Measurements from ENCODE around the gene LMF1. TPM values are rescaled to one million over a fixed set of nuclear protein-coding genes. Genes with fewer than 3 reads are reported as not detected.
"Not testable (repeated sequence)": the region's sequence is repeated elsewhere in the genome, so short reads cannot be mapped to it uniquely, and the experiment has no call there.

Gene LMF1
- polyA plus RNA-seq, 1 donor = 13.9 TPM

DNA sequence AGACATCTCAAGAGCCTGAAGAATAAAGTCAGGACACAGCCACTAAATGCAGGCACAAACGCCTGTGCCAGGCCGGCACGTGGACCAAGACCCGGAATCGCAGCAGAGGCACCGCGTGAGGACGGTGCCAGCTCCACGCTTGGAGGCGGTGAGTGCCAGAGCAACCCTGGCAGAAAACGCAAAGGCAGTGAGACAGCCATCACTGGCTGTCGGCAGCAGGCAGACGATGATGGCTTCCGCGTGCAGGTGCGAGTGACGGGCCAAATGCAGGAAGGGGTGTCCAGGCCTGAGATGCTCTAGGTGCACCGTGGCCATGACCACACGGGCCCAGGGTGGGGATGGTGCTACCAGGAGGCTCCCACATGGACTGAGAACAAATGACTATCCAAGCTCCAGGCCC lies 78.8 kb downstream of the LMF1 start:
- no peak for DNase-seq

DNA sequence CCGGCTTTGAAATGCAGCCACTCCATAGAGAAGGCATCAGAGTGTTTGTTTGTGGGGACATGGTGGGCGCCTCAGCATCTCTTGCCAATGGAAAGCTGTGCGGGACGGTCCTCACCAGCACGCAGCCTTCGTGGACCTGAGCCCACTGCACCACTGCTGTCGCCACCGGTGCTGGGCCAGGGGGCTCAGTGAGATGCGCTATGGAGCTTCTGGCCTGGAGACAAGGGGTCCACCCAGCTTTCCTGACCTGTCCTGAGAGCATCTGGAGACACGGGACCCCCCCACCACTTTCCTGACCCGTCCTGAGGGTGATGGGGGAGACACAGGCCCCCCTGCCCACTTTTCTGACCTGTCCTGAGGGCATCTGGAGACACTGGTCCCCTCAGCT lies 79.4 kb downstream of the LMF1 start:
- no peak for DNase-seq

DNA sequence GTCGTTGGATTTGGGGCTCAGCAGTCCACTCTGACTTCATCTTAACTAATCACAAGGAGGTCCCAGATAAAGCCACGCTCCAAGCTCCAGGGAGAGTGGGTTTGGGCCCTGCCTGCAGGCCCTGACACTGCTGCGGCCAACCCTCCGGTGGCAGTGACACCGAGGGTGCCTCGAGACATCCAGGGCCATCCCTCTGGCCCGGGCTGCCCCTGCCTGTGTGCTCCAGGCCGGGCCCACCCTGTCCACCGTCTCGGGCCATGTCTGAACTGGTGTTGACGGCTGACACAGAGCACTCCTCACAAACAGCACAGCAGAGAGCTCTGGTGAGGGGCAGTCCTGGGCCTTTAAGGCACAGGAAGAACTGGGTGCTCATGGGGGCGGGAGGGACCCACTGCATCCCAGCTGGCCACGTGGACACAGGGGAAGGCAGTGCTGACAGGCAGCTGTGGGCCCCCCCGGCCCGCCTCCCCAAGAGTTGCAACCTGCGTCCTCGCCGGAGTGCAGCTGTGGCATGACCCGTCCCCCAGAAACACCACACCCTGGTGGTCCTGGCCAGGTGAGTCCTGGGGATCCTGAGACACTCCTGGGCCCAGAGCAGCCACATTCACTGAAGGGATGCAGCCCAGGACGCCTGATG lies 80.0 kb downstream of the LMF1 start:
- no peak for DNase-seq

DNA sequence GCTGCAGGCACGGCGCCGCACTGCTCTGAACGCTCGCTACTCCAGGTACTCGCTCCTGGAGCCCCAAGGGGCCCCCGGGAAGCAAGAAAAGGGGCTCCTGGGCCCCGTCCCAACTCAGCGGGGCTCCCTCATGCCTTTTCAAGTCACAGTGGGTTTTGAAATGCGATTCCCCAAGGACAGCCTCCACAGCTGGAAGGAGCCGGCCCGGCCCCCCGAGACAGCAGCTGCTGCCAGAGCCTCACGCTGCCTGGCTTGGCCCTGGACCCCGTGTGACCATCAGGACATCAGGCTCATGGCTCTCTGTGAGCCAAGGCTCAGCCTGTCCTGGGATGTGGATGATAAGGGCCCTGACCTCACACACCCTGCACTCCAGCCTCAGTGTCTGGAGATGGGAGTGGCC lies 80.6 kb downstream of the LMF1 start:
- no peak for DNase-seq

DNA sequence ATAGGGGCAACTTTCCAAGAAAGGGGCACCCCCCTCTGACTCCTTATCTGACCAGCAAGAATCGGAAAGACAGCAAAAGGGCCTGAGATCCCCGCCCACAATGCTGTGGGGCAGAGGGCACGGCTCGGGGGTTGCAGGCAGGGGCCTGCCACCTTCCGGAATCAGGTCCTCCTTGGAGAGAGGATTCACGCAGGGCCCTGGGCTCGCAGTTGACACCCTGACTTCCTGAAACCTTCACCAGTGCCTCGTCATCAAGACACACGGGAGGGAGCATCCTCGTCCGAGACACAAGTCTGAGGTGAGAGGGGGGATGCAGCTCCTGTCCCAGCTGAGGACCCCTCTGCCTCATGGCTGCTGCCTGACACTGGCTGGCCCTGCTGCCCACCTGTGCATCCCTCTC lies 81.2 kb downstream of the LMF1 start:
- no peak for DNase-seq

DNA sequence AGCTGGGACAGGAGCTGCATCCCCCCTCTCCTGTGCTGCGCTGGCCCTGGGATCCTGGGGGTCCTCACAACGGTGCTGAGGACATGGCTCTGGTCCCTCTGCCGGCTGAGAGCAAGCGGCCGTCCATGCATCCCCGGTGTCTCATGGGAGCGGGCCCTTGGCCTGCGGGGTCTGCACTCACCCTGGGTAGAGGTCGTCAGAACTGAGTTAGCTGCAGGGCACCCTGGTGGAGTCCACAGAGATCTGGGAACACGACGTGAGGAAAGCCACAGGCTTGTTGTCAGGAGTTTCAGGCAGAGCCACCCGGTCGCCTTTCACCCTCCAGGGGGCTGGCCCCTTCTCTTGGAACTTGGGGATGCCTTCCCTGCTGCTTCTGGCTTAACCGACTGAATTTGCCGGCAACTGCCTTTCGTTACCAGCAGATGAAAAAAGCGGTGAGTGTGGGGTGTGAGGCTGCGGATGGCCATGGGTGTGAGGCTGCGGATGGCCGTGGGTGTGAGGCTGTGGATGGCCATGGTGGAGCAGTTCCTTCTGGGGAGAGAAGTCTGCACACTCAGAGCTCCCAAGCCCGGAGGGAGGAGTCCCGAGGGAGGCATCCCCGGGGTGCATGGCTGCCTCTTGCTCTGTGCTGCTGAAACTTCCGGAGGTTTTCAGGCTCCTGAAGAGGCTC lies 81.7 kb downstream of the LMF1 start:
- no peak for DNase-seq

DNA sequence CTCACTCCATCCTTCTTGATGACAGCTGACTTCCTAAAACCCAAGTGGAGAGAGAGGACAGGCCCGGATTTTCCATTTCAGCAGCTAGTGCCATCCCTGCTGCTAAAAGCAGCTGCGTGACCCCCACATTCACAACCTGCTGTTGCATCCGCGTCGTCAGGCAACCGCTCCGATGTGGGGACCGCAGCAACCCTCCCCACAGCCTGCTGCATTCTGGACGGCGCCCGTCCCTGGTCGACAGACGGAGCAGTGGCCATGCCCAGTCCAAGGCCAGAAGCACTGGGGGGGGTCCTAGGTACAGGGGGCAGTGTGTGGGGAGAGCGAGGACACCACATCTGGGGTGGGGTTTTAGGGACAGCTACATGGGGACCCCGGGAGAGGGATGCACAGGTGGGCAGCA lies 82.3 kb downstream of the LMF1 start:
- DNase-seq = not testable (repeated sequence)

DNA sequence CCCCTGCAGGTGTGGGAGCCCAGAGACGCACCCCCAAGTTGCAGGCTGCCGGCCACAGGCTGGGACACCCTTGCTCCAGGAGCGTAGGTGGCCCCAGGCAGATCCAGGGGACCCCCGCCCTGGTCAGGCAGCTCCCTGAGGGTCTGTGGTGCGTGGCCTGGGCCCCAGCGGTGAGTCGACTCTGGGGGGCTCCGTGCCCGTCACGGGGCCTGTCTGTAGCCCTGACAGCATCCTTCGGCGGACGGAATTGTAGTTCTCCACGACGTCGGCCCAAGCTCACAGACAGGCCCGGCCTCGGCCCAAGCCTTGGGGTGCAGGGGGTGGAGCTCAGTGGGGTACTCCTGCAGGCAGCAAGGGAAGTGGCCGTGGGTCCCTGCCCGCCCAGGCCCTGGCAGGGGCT lies 82.9 kb downstream of the LMF1 start:
- DNase-seq = no peak

DNA sequence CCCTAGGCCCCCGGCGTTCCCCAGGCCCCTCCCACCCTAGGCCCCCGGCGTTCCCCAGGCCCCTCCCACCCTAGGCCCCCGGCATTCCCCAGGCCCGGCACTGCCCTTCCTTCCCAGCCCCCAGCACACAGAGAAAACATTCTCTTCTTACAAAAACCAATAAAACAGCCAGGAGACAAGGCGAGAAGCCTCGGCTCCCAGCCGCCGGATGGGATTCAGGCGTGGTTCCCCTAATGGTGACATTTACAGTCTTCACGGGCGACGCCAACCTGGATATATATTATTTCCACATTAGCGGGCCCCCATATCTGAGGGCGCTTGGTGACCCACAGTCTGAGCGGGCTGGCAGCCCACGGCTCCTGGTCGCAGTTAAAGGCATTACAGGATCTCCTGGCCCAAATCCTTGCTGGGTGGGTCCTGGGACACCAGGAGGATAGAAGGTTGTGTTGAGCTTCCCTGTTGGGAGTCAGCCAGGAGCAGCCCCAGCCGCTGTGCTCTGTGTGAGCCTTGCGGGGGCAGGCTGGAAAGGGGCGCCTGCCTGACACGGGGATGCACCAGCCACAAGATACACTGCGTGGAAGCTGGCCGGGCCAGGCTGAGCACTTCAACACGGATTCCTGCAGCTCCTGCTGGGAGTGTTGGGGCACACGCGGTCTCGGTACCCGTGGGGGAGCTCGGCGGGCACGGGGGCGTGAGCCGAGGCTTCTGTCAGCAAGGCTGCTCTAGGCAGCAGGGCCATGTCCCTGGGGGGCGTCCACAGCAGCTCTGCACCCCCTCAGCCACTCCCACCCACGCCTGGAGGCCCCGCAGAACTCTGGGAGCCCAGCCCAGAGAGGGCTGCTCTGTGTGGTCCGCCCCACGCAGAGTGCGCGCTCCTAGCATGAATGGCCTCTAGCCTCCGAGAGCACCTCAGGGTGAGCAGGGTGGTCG lies 83.7 kb downstream of the LMF1 start:
- no peak for DNase-seq

DNA sequence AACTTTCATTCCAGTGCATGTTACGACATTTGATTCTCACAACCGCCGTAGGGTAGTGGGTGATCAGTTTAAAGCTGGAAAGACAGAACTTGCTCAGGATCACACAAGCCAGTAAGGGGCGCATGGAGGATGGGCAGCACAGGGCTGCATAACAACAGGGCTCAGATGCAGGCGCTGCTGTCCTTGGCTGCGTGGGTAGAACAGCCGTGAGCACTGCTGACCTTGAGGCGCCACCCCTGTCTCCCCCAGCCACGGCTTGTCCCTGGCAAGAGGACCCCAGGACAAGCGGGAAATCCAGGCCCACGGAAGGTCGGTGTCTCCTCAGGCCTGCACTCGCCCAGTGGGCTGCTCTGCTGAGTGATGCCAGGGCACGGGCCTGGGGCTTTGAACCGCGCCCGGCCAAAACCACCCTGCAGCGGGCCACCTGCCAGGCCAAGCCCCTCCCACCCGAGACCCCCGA lies 84.7 kb downstream of the LMF1 start:
- no peak for DNase-seq

DNA sequence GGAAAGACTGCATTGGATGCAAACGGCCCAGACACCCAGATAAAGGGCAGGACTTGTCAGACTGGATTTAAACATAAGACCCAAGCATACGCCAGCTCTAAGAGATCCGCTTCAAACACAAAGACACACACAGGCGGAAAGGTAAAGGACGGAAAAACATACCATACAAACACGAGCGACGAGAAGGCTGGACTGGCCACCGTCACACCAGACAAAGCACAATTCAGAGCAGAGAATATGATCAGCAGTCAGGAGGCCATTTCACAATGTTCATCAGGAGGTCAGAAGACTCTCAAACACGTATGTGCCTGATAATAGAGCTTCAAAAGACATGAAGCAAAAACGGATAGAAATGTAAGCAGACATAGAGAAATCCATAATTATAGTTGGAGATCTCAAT lies 85.4 kb downstream of the LMF1 start:
- DNase-seq = no peak

DNA sequence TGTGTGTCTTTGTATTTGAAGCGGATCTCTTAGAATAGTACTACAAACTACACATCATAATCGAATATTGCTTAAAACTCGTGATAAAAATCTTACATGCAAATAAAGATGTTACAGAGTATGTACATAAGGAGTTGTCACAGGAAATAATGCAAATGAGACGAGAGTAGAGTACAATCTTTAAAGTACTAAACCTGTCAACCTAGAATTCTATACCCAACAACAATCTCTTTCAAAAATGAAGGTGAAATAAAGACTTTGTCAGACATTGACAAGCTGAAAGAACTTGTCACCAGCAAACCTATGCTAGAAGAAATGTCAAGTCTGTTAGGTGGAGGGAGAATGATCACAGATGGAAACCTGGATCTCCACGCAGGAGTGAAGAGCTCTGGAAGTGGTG lies 86.6 kb downstream of the LMF1 start:
- DNase-seq = no peak

DNA sequence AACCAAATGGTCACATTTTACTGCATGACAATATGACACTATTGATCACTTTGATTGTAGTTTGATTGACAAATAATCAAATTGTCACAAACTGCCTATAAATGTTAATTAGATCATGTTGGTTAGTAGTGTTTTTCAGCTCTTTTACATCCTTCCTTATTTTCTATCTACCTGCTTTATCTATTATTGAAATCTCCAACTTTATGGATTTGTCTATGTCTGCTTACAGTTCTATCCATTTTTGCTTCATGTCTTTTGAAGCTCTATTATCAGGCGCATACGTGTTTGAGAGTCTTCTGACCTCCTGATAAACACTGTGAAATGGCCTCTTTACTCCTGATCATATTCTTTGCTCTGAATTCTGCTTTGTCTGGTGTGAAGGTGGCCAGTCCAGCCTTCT lies 87.0 kb downstream of the LMF1 start:
- DNase-seq = no peak

DNA sequence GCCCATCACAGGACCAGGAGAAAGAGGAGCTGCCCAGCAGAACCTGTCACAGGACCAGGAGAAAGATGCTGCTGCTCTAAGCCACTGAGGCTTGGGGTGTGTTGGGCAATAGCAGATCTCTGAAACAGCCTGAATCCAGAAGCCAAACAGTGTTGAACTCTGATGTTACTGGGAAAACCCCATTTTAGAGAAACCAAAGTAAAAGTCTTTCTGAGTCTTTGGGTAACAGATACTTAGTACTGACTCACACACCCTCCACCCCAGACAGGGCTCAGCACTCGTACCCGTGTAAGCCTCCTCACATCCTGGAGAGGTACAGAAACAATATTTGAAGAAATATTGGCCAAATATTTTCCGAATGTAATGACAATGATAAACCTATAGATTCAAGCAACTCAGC lies 87.4 kb downstream of the LMF1 start:
- no peak for DNase-seq

DNA sequence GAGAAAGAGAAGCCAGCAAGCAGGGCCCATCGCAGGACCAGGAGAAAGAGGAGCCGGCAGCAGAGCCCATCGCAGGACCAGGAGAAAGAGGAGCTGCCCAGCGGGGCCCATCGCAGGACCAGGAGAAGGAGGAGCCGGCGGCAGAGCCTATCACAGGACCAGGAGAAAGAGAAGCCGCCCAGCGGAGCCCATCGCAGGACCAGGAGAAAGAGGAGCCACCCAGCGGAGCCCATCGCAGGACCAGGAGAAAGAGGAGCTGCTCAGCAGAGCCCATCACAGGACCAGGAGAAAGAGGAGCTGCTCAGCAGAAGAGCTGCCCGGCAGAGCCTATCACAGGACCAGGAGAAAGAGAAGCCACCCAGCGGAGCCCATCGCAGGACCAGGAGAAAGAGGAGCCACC lies 88.1 kb downstream of the LMF1 start:
- not testable (repeated sequence) for DNase-seq

DNA sequence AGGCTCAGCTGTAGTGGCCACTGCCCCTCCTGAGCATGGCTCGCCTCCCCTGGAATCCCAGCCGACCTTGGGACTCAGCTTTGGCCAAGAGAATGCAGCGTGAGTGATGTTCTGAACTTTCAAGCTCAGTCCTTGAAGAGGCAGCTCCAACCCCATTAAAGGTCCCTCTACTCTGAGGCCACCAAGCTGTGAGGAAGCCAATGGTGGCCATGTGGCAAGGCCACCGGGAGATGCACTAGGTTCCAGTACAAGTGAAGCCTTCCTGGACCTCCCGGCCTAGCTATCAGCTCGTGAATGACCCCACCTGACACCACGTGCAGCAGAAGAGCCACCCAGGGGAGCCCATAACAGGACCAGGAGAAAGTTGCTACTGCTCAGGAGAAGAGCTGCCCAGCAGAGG lies 88.5 kb downstream of the LMF1 start:
- DNase-seq = no peak

DNA sequence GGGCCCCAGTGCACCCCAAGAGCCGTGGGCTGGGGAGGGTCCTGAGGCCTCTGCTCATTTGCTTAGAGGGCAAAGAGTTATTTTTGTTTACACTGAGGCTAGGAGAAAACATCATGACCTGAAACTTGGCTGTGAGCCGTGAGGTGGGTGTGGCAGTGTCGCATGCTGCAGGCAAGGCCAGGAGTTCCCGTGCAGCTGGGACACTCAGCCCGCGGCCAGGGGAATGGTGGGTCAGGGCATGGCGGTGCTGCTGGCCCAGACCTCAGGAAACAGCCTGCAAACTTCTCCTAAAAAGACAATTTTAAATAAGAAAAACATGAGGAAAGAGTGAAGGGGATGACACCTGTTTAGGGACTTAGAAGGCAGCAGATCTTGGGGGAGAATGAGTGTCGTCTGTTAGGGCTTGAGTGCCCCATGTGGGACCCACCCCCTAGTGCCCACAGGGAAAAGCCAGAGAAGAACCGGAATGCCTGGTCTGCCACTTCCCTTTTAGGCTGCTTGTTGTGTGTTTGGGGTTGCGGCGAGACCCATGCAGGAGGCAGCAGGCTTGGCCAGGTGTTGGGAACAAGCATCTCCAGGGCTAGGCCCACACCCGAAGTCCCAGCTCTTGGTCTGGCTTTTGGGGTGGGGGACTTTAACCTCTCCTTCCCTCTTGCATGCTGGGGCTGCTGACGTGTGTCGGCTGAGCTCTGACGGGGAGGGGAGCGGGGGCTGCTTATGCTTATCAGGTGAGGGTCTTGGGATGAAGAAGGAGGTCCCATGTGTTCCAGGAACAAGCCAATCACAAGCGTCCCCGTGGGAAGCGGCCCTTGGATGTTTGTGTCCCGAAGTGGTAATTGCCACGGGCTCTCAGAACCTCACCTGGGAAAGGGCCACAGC lies 89.3 kb downstream of the LMF1 start:
- no peak for DNase-seq

DNA sequence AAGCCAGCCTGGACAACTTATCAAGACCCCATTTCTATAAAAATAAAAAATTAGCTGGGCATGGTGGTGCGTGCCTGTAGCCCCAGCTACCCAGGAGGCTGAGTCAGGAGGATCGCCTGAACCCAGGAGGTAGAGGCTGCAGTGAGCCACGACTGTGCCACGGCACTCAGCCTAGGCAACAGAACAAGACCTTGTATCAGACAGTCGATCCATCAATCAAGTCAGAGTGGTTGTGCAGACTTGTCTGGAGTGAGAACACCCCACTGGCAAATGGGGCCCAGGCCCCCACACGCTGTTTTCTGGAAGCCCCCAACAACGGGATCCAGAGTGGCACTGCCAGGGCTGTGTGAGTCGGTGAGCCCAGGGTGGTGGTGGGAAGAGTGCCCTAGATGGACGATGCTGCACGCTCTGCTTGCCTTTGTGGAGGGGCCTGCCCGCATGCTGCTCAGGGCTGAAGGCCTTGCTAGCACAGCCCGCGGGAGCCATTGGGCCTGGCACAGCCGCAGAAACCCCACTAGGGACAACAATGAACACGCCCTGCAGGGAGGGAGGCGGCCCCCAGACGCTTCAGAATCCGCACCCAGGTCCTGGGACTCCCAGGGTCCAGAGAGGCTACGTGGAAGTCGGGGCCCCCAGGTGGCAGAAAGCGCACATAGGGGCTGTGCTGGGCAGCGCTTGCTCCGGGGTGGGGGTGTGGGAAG lies 90.2 kb downstream of the LMF1 start:
- no peak for DNase-seq

DNA sequence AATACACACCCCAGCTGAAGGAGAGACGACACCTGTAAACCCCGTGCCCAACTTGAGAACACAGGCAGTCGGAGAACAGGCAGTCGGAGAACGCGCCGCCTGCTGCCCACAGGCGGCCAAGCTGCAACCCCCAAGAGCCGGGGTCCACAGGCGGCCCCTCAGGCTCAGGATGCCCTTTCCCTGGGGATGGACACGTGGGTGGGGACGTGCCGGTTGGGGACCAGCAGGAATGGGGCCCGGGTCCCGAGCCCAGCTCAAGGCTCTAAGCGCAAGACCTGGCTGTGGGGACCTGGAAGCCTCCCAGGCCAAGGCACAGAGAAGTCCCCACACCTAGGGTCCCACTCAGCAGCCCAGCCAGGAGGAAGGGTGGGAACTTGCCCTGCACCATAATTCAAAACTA lies 90.8 kb downstream of the LMF1 start:
- no peak for DNase-seq

DNA sequence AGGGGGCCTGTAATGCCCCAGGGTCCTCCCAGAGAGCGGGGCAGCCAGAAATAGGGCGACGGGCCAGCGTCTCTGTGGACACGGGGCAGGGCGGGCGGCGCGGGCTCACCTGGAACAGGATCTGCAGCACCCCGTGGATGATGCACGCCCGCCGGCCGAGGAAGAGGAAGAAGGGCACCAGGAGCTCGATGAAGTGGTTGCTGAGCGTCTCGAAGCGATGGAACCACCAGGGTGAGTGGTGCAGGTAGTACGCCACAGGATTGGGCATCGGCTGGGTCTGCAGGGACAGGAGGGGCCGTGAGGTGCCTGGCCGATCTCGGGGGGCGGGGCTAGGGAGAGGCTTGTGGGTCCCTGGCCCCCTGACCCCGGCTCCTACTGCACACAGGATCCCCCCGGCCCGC lies 91.3 kb downstream of the LMF1 start:
- DNase-seq = no peak

DNA sequence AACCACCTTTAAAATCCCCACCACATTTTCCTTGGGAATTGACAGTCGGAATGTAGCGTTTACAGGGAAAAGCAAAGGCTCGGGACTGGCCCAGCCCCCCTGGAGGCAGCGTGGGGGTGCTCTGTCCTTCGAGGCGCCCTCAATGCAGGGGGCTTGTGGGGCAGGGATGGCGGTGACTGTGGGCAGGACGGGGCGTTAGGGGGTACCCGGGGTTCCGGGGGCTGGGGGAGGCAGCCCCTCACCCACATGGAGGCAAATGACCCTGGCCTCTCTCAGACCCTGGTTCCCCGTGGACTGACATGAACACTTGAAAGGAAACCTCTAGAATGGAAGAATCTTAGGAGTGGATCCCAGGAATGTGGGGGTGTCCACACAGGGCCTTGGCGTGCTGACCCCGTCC lies 91.9 kb downstream of the LMF1 start:
- no peak for DNase-seq

Data from hindlimb muscle (tissue), 1 donor.